ENCODE results near the gene RPL34. TPM values are rescaled to one million over a fixed set of nuclear protein-coding genes. Genes with fewer than 3 reads are reported as not detected.

The RPL34 gene
- total and polyA plus RNA-seq, 12 donors: 612 to 3,397 (median 687) TPM

GRCh38 chr4:108601532-108601931 lies 18.8 kb upstream of the RPL34 start:
- Histone ChIP-seq H3K36me3 (no peaks in the 10 kb centered on the region), H3K27me3 (no peaks in the 10 kb centered on the region), H3K4me3 (no peak overlapping the region), H3K4me1 (no peaks in the 10 kb centered on the region), H3K27ac (no peak overlapping the region), H3K9me3 (peaks cover 0 to 11% (median 0%) of the 10 kb centered on the region in 11 donors)
- ATAC-seq: no peak
- intact Hi-C loops (cut with DNase I): no loop called here
- no peak for DNase-seq
- WGBS, 2 donors: 85 to 89% methylated on average over 1 of the region's 1 CpG
- TF ChIP-seq CTCF (IDR thresholded peaks at IDR 0.05): no peak

GRCh38 chr4:108602163-108602562 lies 18.2 kb upstream of the RPL34 start:
- intact Hi-C loops (cut with DNase I): no loop called here
- no peak for ATAC-seq
- no peak overlapping the region for H3K4me3 ChIP-seq
- no peak for TF ChIP-seq CTCF (IDR thresholded peaks at IDR 0.05)
- 71 to 83% methylated on average over 3 of the region's 3 CpGs for WGBS, 2 donors
- no peak overlapping the region for H3K27ac ChIP-seq
- H3K27me3 ChIP-seq: no peaks in the 10 kb centered on the region
- DNase-seq: no peak
- H3K4me1 ChIP-seq: no peaks in the 10 kb centered on the region
- H3K36me3 ChIP-seq: no peaks in the 10 kb centered on the region
- H3K9me3 ChIP-seq: peaks cover 0 to 14% (median 0%) of the 10 kb centered on the region in 11 donors

- no peaks in the 10 kb centered on the region for H3K27me3 ChIP-seq
- no peak for DNase-seq
- peaks cover 0 to 14% (median 0%) of the 10 kb centered on the region in 11 donors for H3K9me3 ChIP-seq
- H3K36me3 ChIP-seq: no peaks in the 10 kb centered on the region
- intact Hi-C loops (cut with DNase I): no loop called here
- no peak overlapping the region for H3K27ac ChIP-seq
- ATAC-seq: no peak
- no peak for TF ChIP-seq CTCF (IDR thresholded peaks at IDR 0.05)
- peaks cover 0 to 3% (median 0%) of the 10 kb centered on the region in 9 donors for H3K4me1 ChIP-seq
- no peak overlapping the region for H3K4me3 ChIP-seq
- 83 to 97% methylated on average over 4 of the region's 4 CpGs for whole genome bisulfite sequencing, 2 donors
These were observed 13.1 kb upstream of the RPL34 start for GRCh38 chr4:108607079-108607815.

- peak in 4 of 9 donors; percentile 22 to 35 (median 24) for TF ChIP-seq CTCF (IDR thresholded peaks at IDR 0.05)
- H3K27me3 ChIP-seq: no peaks in the 10 kb centered on the region
- peaks cover 0 to 6% (median 0%) of the 10 kb centered on the region in 9 donors for H3K36me3 ChIP-seq
- DNase-seq: no peak
- ATAC-seq: no peak
- peak overlapping the region in 6 of 10 donors; percentile 10 to 37 (median 30) for H3K4me3 ChIP-seq
- H3K27ac ChIP-seq: no peak overlapping the region
- 57 to 62% methylated on average over 10 of the region's 10 CpGs for WGBS, 2 donors
- H3K4me1 ChIP-seq: peaks cover 0 to 10% (median 0%) of the 10 kb centered on the region in 9 donors
- intact Hi-C loops (cut with DNase I): no loop called here
- H3K9me3 ChIP-seq: peaks cover 0 to 21% (median 7%) of the 10 kb centered on the region in 11 donors
These were observed 9.0 kb upstream of the RPL34 start for GRCh38 chr4:108611365-108611764.

Measured in heart right ventricle (tissue), 16 donors.